ENCODE data around the gene TRIM71.

TRIM71 gene

DNA sequence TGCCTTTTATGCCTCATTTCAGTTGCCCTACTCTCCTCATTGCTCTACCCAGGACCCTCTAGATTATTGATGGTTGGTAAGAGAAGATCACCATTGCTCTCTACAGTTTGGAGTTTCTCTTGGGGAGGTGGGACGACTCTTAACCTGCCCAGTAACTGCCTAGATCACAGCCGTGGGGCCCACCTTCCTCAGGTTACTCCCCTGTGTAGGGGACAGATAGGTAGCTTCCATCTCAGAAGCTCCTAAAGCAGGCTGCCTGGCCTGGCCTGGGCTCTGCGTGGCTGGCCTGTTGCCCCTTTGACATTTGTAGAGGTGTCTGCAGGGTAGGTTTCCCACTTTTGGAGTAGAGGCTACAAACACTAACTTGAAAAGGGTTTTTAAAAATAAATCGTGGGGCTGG is 42.7 kb downstream of the TRIM71 start:
- H4K8ac ChIP-seq (ENCODE audit: low read length) = no peak overlapping the region
- no peak overlapping the region for H3K9ac ChIP-seq (ENCODE audit: low read length)
- no peak overlapping the region for H3K4me3 ChIP-seq (ENCODE audit: insufficient read depth in 1 of 2, low read depth in 1 of 2, low read length in 2 of 2)
- no peak overlapping the region for H2AFZ ChIP-seq (ENCODE audit: low read depth, low read length)
- no peak overlapping the region for H2BK12ac ChIP-seq (ENCODE audit: low read length in 2 of 2)
- peaks cover 0 to 13% of the 10 kb centered on the region in 2 experiments for H3K27me3 ChIP-seq (ENCODE audit: control insufficient read depth in 1 of 2, insufficient read depth in 1 of 2, low read length in 2 of 2)
- H2BK120ac ChIP-seq (ENCODE audit: low read depth, low read length) = no peak overlapping the region
- H3K36me3 ChIP-seq (ENCODE audit: control insufficient read depth in 1 of 2, insufficient read depth in 2 of 2, low read depth in 1 of 2, low read length in 2 of 2) = no peaks in the 10 kb centered on the region
- no peak overlapping the region for H4K91ac ChIP-seq (ENCODE audit: low read length)
- H3K79me1 ChIP-seq (replicated peaks; ENCODE audit: low read length, poor library complexity, severe bottlenecking) = no peaks in the 10 kb centered on the region
- no peak overlapping the region for H3K14ac ChIP-seq (ENCODE audit: low read length in 2 of 2)
- H3K18ac ChIP-seq (ENCODE audit: low read depth in 1 of 2, low read length in 2 of 2) = no peak overlapping the region
- H2BK15ac ChIP-seq (ENCODE audit: low read depth, poor library complexity, severe bottlenecking) = no peak overlapping the region
- no peak overlapping the region for H3K23ac ChIP-seq (ENCODE audit: low read length in 2 of 2)
- H2BK5ac ChIP-seq (ENCODE audit: low read depth, low read length, poor library complexity, severe bottlenecking) = no peak overlapping the region
- no peak overlapping the region for H3K4me2 ChIP-seq (ENCODE audit: low read length, poor library complexity, severe bottlenecking)
- WGBS = 79% methylated on average over 4 of the region's 4 CpGs
- H3K4ac ChIP-seq (ENCODE audit: low read depth in 1 of 2, low read length in 2 of 2) = no peak overlapping the region
- H3K9me3 ChIP-seq (ENCODE audit: control insufficient read depth, low read length) = no peaks in the 10 kb centered on the region
- no peak overlapping the region for H2AK5ac ChIP-seq (ENCODE audit: low read length, severe bottlenecking)
- no peak for DNase-seq
- H3K4me1 ChIP-seq (ENCODE audit: control insufficient read depth, insufficient read depth, low read depth, low read length) = no peaks in the 10 kb centered on the region
- H3K27ac ChIP-seq (ENCODE audit: low read length, poor library complexity, severe bottlenecking) = no peak overlapping the region

GRCh38 chr3:32861681-32862080 is 43.9 kb downstream of the TRIM71 start:
- H2BK15ac ChIP-seq (ENCODE audit: low read depth, poor library complexity, severe bottlenecking) = no peak overlapping the region
- no peak for DNase-seq
- H3K4me3 ChIP-seq (ENCODE audit: insufficient read depth in 1 of 2, low read depth in 1 of 2, low read length in 2 of 2) = no peak overlapping the region
- H2BK120ac ChIP-seq (ENCODE audit: low read depth, low read length) = no peak overlapping the region
- H3K4ac ChIP-seq (ENCODE audit: low read depth in 1 of 2, low read length in 2 of 2) = no peak overlapping the region
- no peak overlapping the region for H3K4me2 ChIP-seq (ENCODE audit: low read length, poor library complexity, severe bottlenecking)
- H4K8ac ChIP-seq (ENCODE audit: low read length) = no peak overlapping the region
- no peak overlapping the region for H3K18ac ChIP-seq (ENCODE audit: low read depth in 1 of 2, low read length in 2 of 2)
- no peak overlapping the region for H3K27ac ChIP-seq (ENCODE audit: low read length, poor library complexity, severe bottlenecking)
- no peak overlapping the region for H4K91ac ChIP-seq (ENCODE audit: low read length)
- 87% methylated on average over 3 of the region's 5 CpGs for WGBS
- H3K9ac ChIP-seq (ENCODE audit: low read length) = no peak overlapping the region
- no peak overlapping the region for H3K14ac ChIP-seq (ENCODE audit: low read length in 2 of 2)
- H3K9me3 ChIP-seq (ENCODE audit: control insufficient read depth, low read length) = no peaks in the 10 kb centered on the region
- H2BK12ac ChIP-seq (ENCODE audit: low read length in 2 of 2) = no peak overlapping the region
- no peaks in the 10 kb centered on the region for H3K36me3 ChIP-seq (ENCODE audit: control insufficient read depth in 1 of 2, insufficient read depth in 2 of 2, low read depth in 1 of 2, low read length in 2 of 2)
- no peaks in the 10 kb centered on the region for H3K4me1 ChIP-seq (ENCODE audit: control insufficient read depth, insufficient read depth, low read depth, low read length)
- no peak overlapping the region for H3K23ac ChIP-seq (ENCODE audit: low read length in 2 of 2)
- no peak overlapping the region for H2BK5ac ChIP-seq (ENCODE audit: low read depth, low read length, poor library complexity, severe bottlenecking)
- peaks cover 0 to 13% of the 10 kb centered on the region in 2 experiments for H3K27me3 ChIP-seq (ENCODE audit: control insufficient read depth in 1 of 2, insufficient read depth in 1 of 2, low read length in 2 of 2)
- no peak overlapping the region for H2AK5ac ChIP-seq (ENCODE audit: low read length, severe bottlenecking)
- H3K79me1 ChIP-seq (replicated peaks; ENCODE audit: low read length, poor library complexity, severe bottlenecking) = no peaks in the 10 kb centered on the region
- no peak overlapping the region for H2AFZ ChIP-seq (ENCODE audit: low read depth, low read length)

GRCh38 chr3:32862247-32862935 is 44.6 kb downstream of the TRIM71 start:
- H3K4me1 ChIP-seq (ENCODE audit: control insufficient read depth, insufficient read depth, low read depth, low read length) = no peaks in the 10 kb centered on the region

GRCh38 chr3:32862936-32863487 is 45.2 kb downstream of the TRIM71 start:
- H3K4ac ChIP-seq (ENCODE audit: low read depth in 1 of 2, low read length in 2 of 2) = no peak overlapping the region
- H3K14ac ChIP-seq (ENCODE audit: low read length in 2 of 2) = no peak overlapping the region
- no peak overlapping the region for H2BK12ac ChIP-seq (ENCODE audit: low read length in 2 of 2)
- no peaks in the 10 kb centered on the region for H3K36me3 ChIP-seq (ENCODE audit: control insufficient read depth in 1 of 2, insufficient read depth in 2 of 2, low read depth in 1 of 2, low read length in 2 of 2)
- H3K79me1 ChIP-seq (replicated peaks; ENCODE audit: low read length, poor library complexity, severe bottlenecking) = no peaks in the 10 kb centered on the region
- no peak overlapping the region for H2BK120ac ChIP-seq (ENCODE audit: low read depth, low read length)
- no peaks in the 10 kb centered on the region for H3K9me3 ChIP-seq (ENCODE audit: control insufficient read depth, low read length)
- H3K27me3 ChIP-seq (ENCODE audit: control insufficient read depth in 1 of 2, insufficient read depth in 1 of 2, low read length in 2 of 2) = peaks cover 0 to 9% of the 10 kb centered on the region in 2 experiments
- H4K8ac ChIP-seq (ENCODE audit: low read length) = no peak overlapping the region
- H2AFZ ChIP-seq (ENCODE audit: low read depth, low read length) = no peak overlapping the region
- WGBS = 94% methylated on average over 2 of the region's 5 CpGs
- H4K91ac ChIP-seq (ENCODE audit: low read length) = no peak overlapping the region
- H3K4me2 ChIP-seq (ENCODE audit: low read length, poor library complexity, severe bottlenecking) = no peak overlapping the region
- H2BK5ac ChIP-seq (ENCODE audit: low read depth, low read length, poor library complexity, severe bottlenecking) = no peak overlapping the region
- H3K4me1 ChIP-seq (ENCODE audit: control insufficient read depth, insufficient read depth, low read depth, low read length) = no peaks in the 10 kb centered on the region
- no peak overlapping the region for H3K9ac ChIP-seq (ENCODE audit: low read length)
- no peak for DNase-seq
- no peak overlapping the region for H2AK5ac ChIP-seq (ENCODE audit: low read length, severe bottlenecking)
- no peak overlapping the region for H3K27ac ChIP-seq (ENCODE audit: low read length, poor library complexity, severe bottlenecking)
- no peak overlapping the region for H3K18ac ChIP-seq (ENCODE audit: low read depth in 1 of 2, low read length in 2 of 2)
- H3K23ac ChIP-seq (ENCODE audit: low read length in 2 of 2) = no peak overlapping the region
- H3K4me3 ChIP-seq (ENCODE audit: insufficient read depth in 1 of 2, low read depth in 1 of 2, low read length in 2 of 2) = no peak overlapping the region
- H2BK15ac ChIP-seq (ENCODE audit: low read depth, poor library complexity, severe bottlenecking) = no peak overlapping the region

More at GRCh38 chr3:32862247-32862935, 44.6 kb downstream of the TRIM71 start:
- Histone ChIP-seq H2AK5ac (ENCODE audit: low read length, severe bottlenecking) (no peak overlapping the region), H3K27ac (ENCODE audit: low read length, poor library complexity, severe bottlenecking) (no peak overlapping the region), H2AFZ (ENCODE audit: low read depth, low read length) (no peak overlapping the region), H3K9me3 (ENCODE audit: control insufficient read depth, low read length) (no peaks in the 10 kb centered on the region), H4K91ac (ENCODE audit: low read length) (no peak overlapping the region), H3K4ac (ENCODE audit: low read depth in 1 of 2, low read length in 2 of 2) (no peak overlapping the region), H3K79me1 (replicated peaks; ENCODE audit: low read length, poor library complexity, severe bottlenecking) (no peaks in the 10 kb centered on the region), H3K23ac (ENCODE audit: low read length in 2 of 2) (no peak overlapping the region), H2BK5ac (ENCODE audit: low read depth, low read length, poor library complexity, severe bottlenecking) (no peak overlapping the region), H3K4me2 (ENCODE audit: low read length, poor library complexity, severe bottlenecking) (no peak overlapping the region), H2BK15ac (ENCODE audit: low read depth, poor library complexity, severe bottlenecking) (no peak overlapping the region), H3K4me3 (ENCODE audit: insufficient read depth in 1 of 2, low read depth in 1 of 2, low read length in 2 of 2) (no peak overlapping the region), H3K14ac (ENCODE audit: low read length in 2 of 2) (no peak overlapping the region), H2BK120ac (ENCODE audit: low read depth, low read length) (no peak overlapping the region), H2BK12ac (ENCODE audit: low read length in 2 of 2) (no peak overlapping the region), H3K27me3 (ENCODE audit: control insufficient read depth in 1 of 2, insufficient read depth in 1 of 2, low read length in 2 of 2) (peaks cover 0 to 9% of the 10 kb centered on the region in 2 experiments), H4K8ac (ENCODE audit: low read length) (no peak overlapping the region), H3K18ac (ENCODE audit: low read depth in 1 of 2, low read length in 2 of 2) (no peak overlapping the region), H3K9ac (ENCODE audit: low read length) (no peak overlapping the region), H3K36me3 (ENCODE audit: control insufficient read depth in 1 of 2, insufficient read depth in 2 of 2, low read depth in 1 of 2, low read length in 2 of 2) (no peaks in the 10 kb centered on the region)
- DNase-seq = no peak
- 94% methylated on average over 10 of the region's 11 CpGs for WGBS
